Type B pancreatic cell (in vitro differentiated cells): ENCODE results near the gene ENPP1. TPM values are rescaled to one million over a fixed set of nuclear protein-coding genes. Genes with fewer than 3 reads are reported as not detected.

Source experiments
- DNase-seq: peaks from one replicate; pipeline ENCODE4 v3.0.0; 2021; ENCODE audit warnings: mixed read lengths; ENCODE audit not compliant: unreplicated experiment; ENCODE audit errors: extremely low spot score
- H3K27ac Mint-ChIP-seq: 2 replicates; pipeline ENCODE4 v1.8.0; 2021; ENCODE audit warnings: mild to moderate bottlenecking, mixed read lengths
- H3K27me3 Mint-ChIP-seq: 2 replicates; pipeline ENCODE4 v1.8.0; 2021; ENCODE audit warnings: mixed read lengths
- H3K36me3 Mint-ChIP-seq: 2 replicates; pipeline ENCODE4 v1.8.0; 2021; ENCODE audit warnings: mixed read lengths
- H3K4me1 Mint-ChIP-seq: one replicate; pipeline ENCODE4 v1.8.0; 2021; ENCODE audit warnings: mixed read lengths; ENCODE audit not compliant: unreplicated experiment
- H3K4me3 Mint-ChIP-seq: 2 replicates; pipeline ENCODE4 v1.8.0; 2021; ENCODE audit warnings: mild to moderate bottlenecking, mixed read lengths
- H3K9me3 Mint-ChIP-seq: 2 replicates; pipeline ENCODE4 v1.8.0; 2021; ENCODE audit warnings: mixed read lengths
- CTCF ChIP-seq: fragments of 200-600 bp; sonication (generic); conservative IDR thresholded peaks from 2 replicates; pipeline ENCODE4 v1.5.0; 2021; ENCODE audit warnings: antibody characterized with exemption, mild to moderate bottlenecking
- total RNA-seq: library from RNA; stranded (reverse); gene quantifications from 2 replicates; pipeline ENCODE4 v1.2.1, GENCODE V29; 2021; ENCODE audit warnings: low replicate concordance

Gene ENPP1
- total RNA-seq, 1 donor from 2014 or later = 13.4 TPM

GRCh38 chr6:131840441-131840840 lies 32.6 kb downstream of the ENPP1 start:
- no peaks in the 10 kb centered on the region for H3K36me3 Mint-ChIP-seq
- no peaks in the 10 kb centered on the region for H3K9me3 Mint-ChIP-seq
- TF ChIP-seq CTCF = no peak
- no peak for DNase-seq
- no peak overlapping the region for H3K4me3 Mint-ChIP-seq
- no peaks in the 10 kb centered on the region for H3K27me3 Mint-ChIP-seq
- H3K27ac Mint-ChIP-seq = no peak overlapping the region
- H3K4me1 Mint-ChIP-seq = no peaks in the 10 kb centered on the region

GRCh38 chr6:131840936-131841583 lies 33.2 kb downstream of the ENPP1 start:
- H3K27ac Mint-ChIP-seq = no peak overlapping the region
- H3K4me1 Mint-ChIP-seq = no peaks in the 10 kb centered on the region
- H3K4me3 Mint-ChIP-seq = no peak overlapping the region
- H3K27me3 Mint-ChIP-seq = no peaks in the 10 kb centered on the region
- TF ChIP-seq CTCF = no peak
- no peaks in the 10 kb centered on the region for H3K36me3 Mint-ChIP-seq
- no peak for DNase-seq
- no peaks in the 10 kb centered on the region for H3K9me3 Mint-ChIP-seq

DNA sequence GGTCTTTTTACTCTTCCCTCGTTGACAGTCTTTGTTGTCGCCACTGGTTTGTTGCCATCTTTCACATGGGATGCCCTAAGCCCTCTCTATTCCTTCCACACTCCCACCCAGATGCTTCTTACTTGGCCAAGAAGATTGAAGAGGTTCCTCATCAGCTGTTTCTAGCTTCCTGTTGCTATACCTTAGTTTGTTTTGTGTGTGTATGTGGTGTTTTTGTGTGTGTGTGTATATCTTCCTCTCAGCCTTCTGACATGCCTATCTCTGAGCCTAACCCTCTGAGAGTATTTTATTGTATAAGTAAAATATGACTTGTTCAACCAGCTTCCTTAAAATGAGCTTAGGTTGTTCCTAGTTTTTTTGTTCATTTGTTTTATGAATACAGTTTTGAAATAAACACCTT lies 35.9 kb downstream of the ENPP1 start:
- TF ChIP-seq CTCF = no peak
- Mint-ChIP-seq H3K4me1 (no peaks in the 10 kb centered on the region), H3K36me3 (no peaks in the 10 kb centered on the region), H3K9me3 (no peaks in the 10 kb centered on the region), H3K4me3 (no peak overlapping the region), H3K27me3 (no peaks in the 10 kb centered on the region), H3K27ac (peak overlapping the region; percentile 19)
- no peak for DNase-seq

DNA sequence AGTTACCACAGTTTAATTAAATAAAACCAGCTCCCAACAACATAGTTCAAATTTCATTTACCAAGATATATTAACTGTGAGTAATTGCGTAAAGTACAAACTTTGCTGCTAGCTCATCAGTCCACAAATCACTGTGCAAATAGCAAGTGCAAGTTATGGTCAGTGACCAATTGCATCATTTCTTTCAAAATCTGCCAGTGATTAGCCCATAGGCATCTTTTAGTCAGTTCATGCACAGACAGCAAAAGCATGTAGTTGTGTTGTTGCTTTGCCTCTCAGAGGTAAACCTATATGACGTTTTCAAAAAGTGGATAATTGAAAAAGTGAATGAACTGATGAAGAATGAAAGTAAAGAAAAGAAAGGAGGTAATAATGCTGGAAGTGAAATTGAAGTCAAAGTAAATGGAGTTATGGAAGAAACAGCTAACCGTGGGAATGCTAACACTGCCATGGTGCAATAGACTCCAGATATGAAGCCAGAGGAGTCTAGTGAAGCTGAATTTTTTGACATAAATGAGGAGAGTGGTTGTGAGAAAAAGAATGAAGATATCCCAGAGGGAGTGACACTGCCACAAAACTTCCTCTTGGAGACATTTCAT lies 36.5 kb downstream of the ENPP1 start:
- H3K27me3 Mint-ChIP-seq = no peaks in the 10 kb centered on the region
- H3K36me3 Mint-ChIP-seq = no peaks in the 10 kb centered on the region
- DNase-seq = no peak
- no peak for TF ChIP-seq CTCF
- no peak overlapping the region for H3K27ac Mint-ChIP-seq
- no peaks in the 10 kb centered on the region for H3K4me1 Mint-ChIP-seq
- no peak overlapping the region for H3K4me3 Mint-ChIP-seq
- no peaks in the 10 kb centered on the region for H3K9me3 Mint-ChIP-seq

- no peak for DNase-seq
- Mint-ChIP-seq H3K27ac (no peak overlapping the region), H3K9me3 (no peaks in the 10 kb centered on the region), H3K36me3 (no peaks in the 10 kb centered on the region), H3K4me1 (no peaks in the 10 kb centered on the region), H3K27me3 (no peaks in the 10 kb centered on the region), H3K4me3 (no peak overlapping the region)
- no peak for TF ChIP-seq CTCF
Measured at GRCh38 chr6:131846023-131846663, 38.3 kb downstream of the ENPP1 start.
